Esophagus (tissue), 2 donors: ENCODE data around the gene ZNF493. TPM values are rescaled to one million over a fixed set of nuclear protein-coding genes. Genes with fewer than 3 reads are reported as not detected.

ENCODE experiments used
- H3K27ac ChIP-seq, 2 donors: one replicate each; pipeline ENCODE4 v1.5.1; 2013; ENCODE audit warnings: low read depth in 2 of 2, mild to moderate bottlenecking in 2 of 2, inconsistent platforms in 1 of 2, low read length in 1 of 2, moderate library complexity in 1 of 2
- H3K27me3 ChIP-seq, 2 donors: one replicate each; pipeline ENCODE4 v1.6.1; 2013; ENCODE audit warnings: low read length in 2 of 2, control low read depth in 1 of 2, mild to moderate bottlenecking in 1 of 2; ENCODE audit not compliant: insufficient read depth in 2 of 2, control insufficient read depth in 1 of 2
- H3K36me3 ChIP-seq, 2 donors: one replicate each; pipeline ENCODE4 v1.6.1; 2013; ENCODE audit warnings: low read length in 1 of 2; ENCODE audit not compliant: control insufficient read depth in 2 of 2, insufficient read depth in 2 of 2
- H3K4me1 ChIP-seq, 2 donors: one replicate each; pipeline ENCODE4 v1.6.1; 2013; ENCODE audit warnings: low read length in 1 of 2; ENCODE audit not compliant: control insufficient read depth in 2 of 2, insufficient read depth in 2 of 2
- H3K4me3 ChIP-seq, 2 donors: one replicate each; pipeline ENCODE4 v1.5.1; 2013; ENCODE audit warnings: low read length in 2 of 2, mild to moderate bottlenecking in 2 of 2, low read depth in 1 of 2, moderate library complexity in 1 of 2
- H3K9me3 ChIP-seq, 2 donors: one replicate each; pipeline ENCODE4 v1.6.1; 2013; ENCODE audit warnings: mild to moderate bottlenecking in 2 of 2, low read depth in 1 of 2, low read length in 1 of 2, moderate library complexity in 1 of 2; ENCODE audit not compliant: control insufficient read depth in 2 of 2, insufficient read depth in 1 of 2
- WGBS, 2 donors: extraction: QIAGEN DNeasy Blood & Tissue Kit; methylation state at CpG; one replicate each; pipeline ENCODE4 v1.1.7; 2013; 5-methylcytosine and 5-hydroxymethylcytosine counted together
- polyA plus RNA-seq, 2 donors: library from polyadenylated mRNA; stranded (reverse); fragments of 200-250 nt; gene quantifications; one replicate each; pipeline ENCODE4 v1.2.3, GENCODE V29; 2013
- donor health status: healthy with polysubstance abuse.
- donor health status: Bipolar disorder and iron deficiency.

The ZNF493 gene
- polyA plus RNA-seq, 2 donors: 2.2 to 5.8 TPM

GRCh38 chr19:21454901-21455300 lies 58.0 kb downstream of the ZNF493 start:
- H3K4me1 ChIP-seq: no peaks in the 10 kb centered on the region
- WGBS, 2 donors: 93 to 95% methylated on average over 3 of the region's 3 CpGs
- H3K9me3 ChIP-seq: peaks cover 0 to 3% of the 10 kb centered on the region in 2 donors
- no peaks in the 10 kb centered on the region for H3K36me3 ChIP-seq
- no peak overlapping the region for H3K27ac ChIP-seq
- H3K4me3 ChIP-seq: no peak overlapping the region
- H3K27me3 ChIP-seq: no peaks in the 10 kb centered on the region

- no peaks in the 10 kb centered on the region for H3K4me1 ChIP-seq
- no peaks in the 10 kb centered on the region for H3K27me3 ChIP-seq
- no peak overlapping the region for H3K4me3 ChIP-seq
- no peaks in the 10 kb centered on the region for H3K36me3 ChIP-seq
- H3K27ac ChIP-seq: no peak overlapping the region
- peaks cover 9 to 15% of the 10 kb centered on the region in 2 donors for H3K9me3 ChIP-seq
These were observed 63.8 kb downstream of the ZNF493 start for GRCh38 chr19:21460686-21461085.

GRCh38 chr19:21462540-21462939 lies 65.6 kb downstream of the ZNF493 start:
- 93 to 95% methylated on average over 16 of the region's 16 CpGs for WGBS, 2 donors
- Histone ChIP-seq H3K36me3 (no peaks in the 10 kb centered on the region), H3K4me3 (no peak overlapping the region), H3K9me3 (peaks cover 6 to 26% of the 10 kb centered on the region in 2 donors), H3K27ac (no peak overlapping the region), H3K4me1 (no peaks in the 10 kb centered on the region), H3K27me3 (no peaks in the 10 kb centered on the region)

- 7 to 9% methylated on average over 38 of the region's 38 CpGs for WGBS, 2 donors
- H3K27me3 ChIP-seq: no peaks in the 10 kb centered on the region
- peaks cover 6 to 26% of the 10 kb centered on the region in 2 donors for H3K9me3 ChIP-seq
- peak overlapping the region in 1 of 2 donors; percentile 36 for H3K4me3 ChIP-seq
- no peaks in the 10 kb centered on the region for H3K36me3 ChIP-seq
- H3K4me1 ChIP-seq: no peaks in the 10 kb centered on the region
- no peak overlapping the region for H3K27ac ChIP-seq
These were observed 66.6 kb downstream of the ZNF493 start for GRCh38 chr19:21463449-21464105.

GRCh38 chr19:21466627-21467026 lies 69.7 kb downstream of the ZNF493 start:
- Histone ChIP-seq H3K4me3 (no peak overlapping the region), H3K36me3 (no peaks in the 10 kb centered on the region)
- WGBS, 2 donors: 86 to 89% methylated on average over 8 of the region's 8 CpGs

GRCh38 chr19:21468791-21469190 lies 71.9 kb downstream of the ZNF493 start:
- H3K36me3 ChIP-seq: no peaks in the 10 kb centered on the region

More at GRCh38 chr19:21466627-21467026, 69.7 kb downstream of the ZNF493 start:
- no peak overlapping the region for H3K27ac ChIP-seq
- H3K27me3 ChIP-seq: no peaks in the 10 kb centered on the region
- peaks cover 6 to 25% of the 10 kb centered on the region in 2 donors for H3K9me3 ChIP-seq
- no peaks in the 10 kb centered on the region for H3K4me1 ChIP-seq

GRCh38 chr19:21472507-21472906 lies 75.6 kb downstream of the ZNF493 start:
- Histone ChIP-seq H3K4me1 (no peaks in the 10 kb centered on the region), H3K36me3 (no peaks in the 10 kb centered on the region), H3K27ac (no peak overlapping the region), H3K9me3 (peaks cover 2 to 7% of the 10 kb centered on the region in 2 donors), H3K27me3 (no peaks in the 10 kb centered on the region), H3K4me3 (no peak overlapping the region)

More at GRCh38 chr19:21468791-21469190, 71.9 kb downstream of the ZNF493 start:
- H3K9me3 ChIP-seq: peaks cover 1 to 13% of the 10 kb centered on the region in 2 donors
- H3K27ac ChIP-seq: no peak overlapping the region
- 79 to 82% methylated on average over 5 of the region's 5 CpGs for WGBS, 2 donors
- no peaks in the 10 kb centered on the region for H3K27me3 ChIP-seq
- H3K4me3 ChIP-seq: no peak overlapping the region
- no peaks in the 10 kb centered on the region for H3K4me1 ChIP-seq

- 7 to 11% methylated on average over 37 of the region's 37 CpGs for WGBS, 2 donors
- Histone ChIP-seq H3K4me3 (peak overlapping the region; percentile 33 to 38), H3K27ac (no peak overlapping the region), H3K9me3 (peaks cover 2 to 7% of the 10 kb centered on the region in 2 donors), H3K4me1 (no peaks in the 10 kb centered on the region), H3K27me3 (no peaks in the 10 kb centered on the region), H3K36me3 (no peaks in the 10 kb centered on the region)
These were observed 77.8 kb downstream of the ZNF493 start for GRCh38 chr19:21474671-21475181.
